ENCODE measurements around the gene AMN1.
"Not testable (repeated sequence)": the region's sequence is repeated elsewhere in the genome, so short reads cannot be mapped to it uniquely, and the experiment has no call there.

The AMN1 gene

GRCh38 chr12:31732926-31733548 lies 4.2 kb upstream of the AMN1 start:
- no peak for DNase-seq

GRCh38 chr12:31731203-31731602 lies 2.4 kb upstream of the AMN1 start:
- not testable (repeated sequence) for DNase-seq

GRCh38 chr12:31729705-31730104 lies 884 bp upstream of the AMN1 start:
- no peak for DNase-seq

GRCh38 chr12:31728289-31728916 lies 418 bp downstream of the AMN1 start:
- DNase-seq: no peak

- DNase-seq: no peak
Observed at GRCh38 chr12:31727192-31727591, 1.6 kb downstream of the AMN1 start.

- no peak for DNase-seq
Observed at GRCh38 chr12:31726575-31726974, 2.2 kb downstream of the AMN1 start.

GRCh38 chr12:31724557-31724956 lies 4.3 kb downstream of the AMN1 start:
- DNase-seq: no peak

- no peak for DNase-seq
Observed at GRCh38 chr12:31722580-31722979, 6.2 kb downstream of the AMN1 start.

- DNase-seq: not testable (repeated sequence)
Observed at GRCh38 chr12:31718542-31719198, 10.2 kb downstream of the AMN1 start.

- not testable (repeated sequence) for DNase-seq
Observed at GRCh38 chr12:31716998-31717397, 11.8 kb downstream of the AMN1 start.

- no peak for DNase-seq
Observed at GRCh38 chr12:31715283-31715825, 13.5 kb downstream of the AMN1 start.

GRCh38 chr12:31714406-31715271 lies 14.2 kb downstream of the AMN1 start:
- no peak for DNase-seq

GRCh38 chr12:31712877-31713276 lies 15.9 kb downstream of the AMN1 start:
- no peak for DNase-seq

GRCh38 chr12:31710021-31710818 lies 18.6 kb downstream of the AMN1 start:
- DNase-seq: no peak

- not testable (repeated sequence) for DNase-seq
Observed at GRCh38 chr12:31708118-31708517, 20.7 kb downstream of the AMN1 start.

- no peak for DNase-seq
Observed at GRCh38 chr12:31705621-31706020, 23.2 kb downstream of the AMN1 start.

GRCh38 chr12:31702047-31702446 lies 26.8 kb downstream of the AMN1 start:
- no peak for DNase-seq

- not testable (repeated sequence) for DNase-seq
Observed at GRCh38 chr12:31689921-31690320, 38.9 kb downstream of the AMN1 start.

GRCh38 chr12:31687101-31687527 lies 41.7 kb downstream of the AMN1 start:
- DNase-seq: no peak

- no peak for DNase-seq
Observed at GRCh38 chr12:31685801-31686200, 43.0 kb downstream of the AMN1 start.

- peak; percentile 58 for DNase-seq
Observed at GRCh38 chr12:31682136-31682962, 46.5 kb downstream of the AMN1 start.
